H1 (cell line): ENCODE results near the gene RPTOR. TPM values are rescaled to one million over a fixed set of nuclear protein-coding genes. Genes with fewer than 3 reads are reported as not detected.

Source experiments
- ASH2L ChIP-seq: fragments of 200-600, 300-600 bp; sonication (generic); IDR thresholded peaks from one replicate; pipeline ENCODE4 v1.7.1; 2017; ENCODE audit warnings: low read length
- CTCF ChIP-seq, 3 experiments: IDR thresholded peaks; 1 replicate in 2 of 3; 2 replicates in 1 of 3; pipeline versions ENCODE4 v1.5.1 to v1.6.1; 2011; ENCODE audit warnings: low read length in 3 of 3, mild to moderate bottlenecking in 3 of 3, inconsistent platforms in 2 of 3, low read depth in 1 of 3, moderate library complexity in 1 of 3; ENCODE audit not compliant: insufficient read depth in 1 of 3; ENCODE audit errors: control extremely low read depth in 1 of 3
- polyA plus RNA-seq, 7 experiments: library from polyadenylated mRNA; depleted of rRNA in 3 of 7; stranded (reverse) in 5 of 7; unstranded in 2 of 7; fragments of >200 nt in 5 of 7; fragments of 200-250 nt in 2 of 7; gene quantifications; 1 replicate in 5 of 7; 2 replicates in 1 of 7; 4 replicates in 1 of 7; pipeline versions ENCODE4 v1.2.1 to v1.2.3, GENCODE V29; 2011 to 2013; ENCODE audit warnings: missing spikeins in 2 of 7, mixed read lengths in 2 of 7
- total RNA-seq: library from RNA; stranded (reverse); fragmentation: NEBNext Ultra II Directional; extraction: Animal tissue kit (Norgen Biotek cat#: 25700); gene quantifications from 2 replicates; pipeline ENCODE4 v1.2.1, GENCODE V29; 2021

RPTOR gene
- total and polyA plus RNA-seq, 2 of the 8 experiments (the other 6 are each of a cell fraction or from before 2014, with no cell fraction given) = 6.9 to 28.7 TPM

DNA sequence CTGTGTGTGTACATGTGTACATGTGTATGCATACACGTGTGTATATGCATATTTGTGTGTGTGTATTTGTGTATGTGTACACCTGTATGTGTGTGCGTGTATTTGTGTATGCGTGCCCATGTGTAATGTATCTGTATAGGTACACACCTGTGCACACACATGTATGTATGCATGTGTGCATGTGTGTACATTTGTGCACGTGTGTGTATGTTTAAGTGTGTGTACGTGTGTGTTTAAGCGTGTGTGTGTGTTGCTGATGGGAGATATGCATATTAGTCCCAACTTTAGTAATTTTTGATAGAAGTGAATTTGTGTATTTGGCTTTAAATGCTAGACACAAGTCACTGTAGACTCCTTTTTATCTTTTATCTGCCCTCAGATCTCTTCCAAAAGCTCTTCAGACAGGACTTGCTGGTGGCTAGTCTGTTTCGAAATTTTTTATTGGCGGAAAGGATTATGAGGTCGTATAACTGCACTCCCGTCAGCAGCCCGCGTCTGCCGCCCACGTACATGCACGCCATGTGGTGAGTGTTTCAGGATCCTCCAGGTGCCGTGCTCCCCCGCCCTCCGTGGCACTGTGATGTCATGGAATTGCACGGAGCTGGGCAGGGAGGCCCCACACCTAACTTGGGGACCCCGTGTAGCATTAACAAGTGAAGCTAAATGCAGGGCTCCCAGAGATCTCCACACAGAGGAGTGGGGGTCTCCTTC lies 278.2 kb downstream of the RPTOR start (continued):
- no peak for TF ChIP-seq CTCF (IDR thresholded peaks at IDR 0.05; ENCODE audit: control extremely low read depth in 1 of 3, insufficient read depth in 1 of 3, low read depth in 1 of 3, low read length in 3 of 3)
- TF ChIP-seq ASH2L = no peak
- TF ChIP-seq, all 59 proteins: peak for 0
